Fibroblast of lung (primary cell): ENCODE results near the gene PHLDA2.

Source experiments
- CTCF ChIP-seq, 2 donors: IDR thresholded peaks in 1 of 2; conservative IDR thresholded peaks in 1 of 2; 1 replicate in 1 of 2; 2 replicates in 1 of 2; pipeline ENCODE4 v1.5.1; 2011 to 2012; ENCODE audit warnings: low read length in 2 of 2, control low read depth in 1 of 2, inconsistent platforms in 1 of 2, low read depth in 1 of 2, mild to moderate bottlenecking in 1 of 2
- EZH2 ChIP-seq: IDR thresholded peaks from 2 replicates; pipeline ENCODE4 v1.5.1; 2012; ENCODE audit warnings: low read length, control low read depth, mild to moderate bottlenecking; ENCODE audit errors: missing control alignments

GRCh38 chr11:2913776-2914175, 15.4 kb downstream of the PHLDA2 start:
- TF ChIP-seq CTCF (conservative IDR thresholded peaks at IDR 0.05 in 1 of 2, IDR thresholded peaks at IDR 0.05 in 1 of 2; ENCODE audit: low read depth in 1 of 2, low read length in 2 of 2), result no peak
- no peak for TF ChIP-seq EZH2
